Suprapubic skin (tissue), 4 donors: Measurements from ENCODE around the gene LYAR. TPM values are rescaled to one million over a fixed set of nuclear protein-coding genes. Genes with fewer than 3 reads are reported as not detected.

Experiments
- DNase-seq, 2 donors: peaks; one replicate each; pipeline ENCODE4 v3.0.0-alpha.2; 2019; ENCODE audit warnings: low spot score in 2 of 2
- H3K27ac ChIP-seq: fragments of 200-600 bp; sonication (generic); one replicate; pipeline ENCODE4 v1.5.1; 2019
- H3K27me3 ChIP-seq: fragments of 200-600 bp; sonication (generic); one replicate; pipeline ENCODE4 v1.5.1; 2019
- H3K36me3 ChIP-seq: fragments of 200-600 bp; sonication (generic); one replicate; pipeline ENCODE4 v1.5.1; 2019
- H3K4me1 ChIP-seq: fragments of 200-600 bp; sonication (generic); one replicate; pipeline ENCODE4 v1.5.1; 2019
- H3K4me3 ChIP-seq: fragments of 200-600 bp; sonication (generic); one replicate; pipeline ENCODE4 v1.5.1; 2019; ENCODE audit warnings: mild to moderate bottlenecking
- H3K9me3 ChIP-seq: fragments of 200-600 bp; sonication (generic); one replicate; pipeline ENCODE4 v1.5.1; 2019
- CTCF ChIP-seq, 2 donors: fragments of 200-600 bp in 1 of 2; fragments of 450-650 bp in 1 of 2; sonication (generic) in 1 of 2; IDR thresholded peaks; one replicate each; pipeline ENCODE4 v1.5.1; 2016 to 2019; ENCODE audit warnings: antibody characterized with exemption in 2 of 2, mild to moderate bottlenecking in 1 of 2, moderate library complexity in 1 of 2
- EP300 ChIP-seq: sonication (generic); formaldehyde crosslinking; IDR thresholded peaks from one replicate; pipeline ENCODE4 v1.6.1; 2017; ENCODE audit warnings: antibody characterized with exemption
- POLR2A ChIP-seq, 2 donors: fragments of 450-650 bp; IDR thresholded peaks; one replicate each; pipeline ENCODE4 v1.6.1; 2017; ENCODE audit warnings: antibody characterized with exemption in 2 of 2, mild to moderate bottlenecking in 2 of 2, moderate library complexity in 2 of 2
- POLR2AphosphoS5 ChIP-seq, 3 donors: sonication (generic); formaldehyde crosslinking; IDR thresholded peaks; one replicate each; pipeline ENCODE4 v1.6.1; 2017; ENCODE audit warnings: antibody characterized with exemption in 3 of 3
- WGBS: methylation state at CpG from one replicate; pipeline ENCODE4 v1.1.5; 2018; 5-methylcytosine and 5-hydroxymethylcytosine counted together
- total RNA-seq, 4 donors: library from RNA; depleted of rRNA; stranded (reverse); fragments of >200 nt; gene quantifications; one replicate each; pipeline ENCODE4 v1.1.0, GENCODE V29; 2016

Gene LYAR
- total RNA-seq, 4 donors from 2014 or later = 7.9 to 12.8 (median 10.7) TPM

GRCh38 chr4:4302001-4302400 lies 12.0 kb upstream of the LYAR start:
- no peak for DNase-seq
- WGBS = 80% methylated on average over 5 of the region's 5 CpGs
- Histone ChIP-seq H3K4me3 (no peak overlapping the region), H3K4me1 (no peaks in the 10 kb centered on the region), H3K27me3 (no peaks in the 10 kb centered on the region), H3K36me3 (peaks cover 31% of the 10 kb centered on the region), H3K27ac (no peak overlapping the region), H3K9me3 (no peaks in the 10 kb centered on the region)
- TF ChIP-seq POLR2A (IDR thresholded peaks at IDR 0.05) (no peak), CTCF (IDR thresholded peaks at IDR 0.05) (no peak), POLR2AphosphoS5 (IDR thresholded peaks at IDR 0.05) (no peak), EP300 (no peak)

- 83% methylated on average over 3 of the region's 3 CpGs for WGBS
- Histone ChIP-seq H3K4me1 (no peaks in the 10 kb centered on the region), H3K27me3 (no peaks in the 10 kb centered on the region)
Observed at GRCh38 chr4:4299006-4299405, 9.1 kb upstream of the LYAR start.

GRCh38 chr4:4296283-4296846 lies 6.4 kb upstream of the LYAR start:
- no peak for TF ChIP-seq POLR2AphosphoS5 (IDR thresholded peaks at IDR 0.05)
- TF ChIP-seq CTCF (IDR thresholded peaks at IDR 0.05) = no peak
- no peak for TF ChIP-seq EP300
- no peak for TF ChIP-seq POLR2A (IDR thresholded peaks at IDR 0.05)
- Histone ChIP-seq H3K4me3 (no peak overlapping the region), H3K9me3 (no peaks in the 10 kb centered on the region), H3K27me3 (no peaks in the 10 kb centered on the region), H3K27ac (no peak overlapping the region), H3K36me3 (peaks cover 8% of the 10 kb centered on the region), H3K4me1 (peaks cover 2% of the 10 kb centered on the region)
- 88% methylated on average over 5 of the region's 5 CpGs for WGBS
- peak; percentile 11 to 18 for DNase-seq

More at GRCh38 chr4:4299006-4299405, 9.1 kb upstream of the LYAR start:
- Histone ChIP-seq H3K36me3 (peaks cover 24% of the 10 kb centered on the region), H3K4me3 (no peak overlapping the region), H3K9me3 (no peaks in the 10 kb centered on the region), H3K27ac (no peak overlapping the region)
- TF ChIP-seq EP300 (no peak), CTCF (IDR thresholded peaks at IDR 0.05) (no peak), POLR2A (IDR thresholded peaks at IDR 0.05) (no peak), POLR2AphosphoS5 (IDR thresholded peaks at IDR 0.05) (no peak)
- DNase-seq = peak in 1 of 2 donors; percentile 47

GRCh38 chr4:4293279-4293678 lies 3.3 kb upstream of the LYAR start:
- Histone ChIP-seq H3K9me3 (no peaks in the 10 kb centered on the region), H3K27ac (no peak overlapping the region), H3K36me3 (no peaks in the 10 kb centered on the region), H3K4me1 (peaks cover 23% of the 10 kb centered on the region), H3K4me3 (no peak overlapping the region), H3K27me3 (no peaks in the 10 kb centered on the region)
- peak in 1 of 2 donors; percentile 3 for DNase-seq
- WGBS = 93% methylated on average over 3 of the region's 3 CpGs
- TF ChIP-seq POLR2AphosphoS5 (IDR thresholded peaks at IDR 0.05) = no peak
- TF ChIP-seq CTCF (IDR thresholded peaks at IDR 0.05) = no peak
- TF ChIP-seq POLR2A (IDR thresholded peaks at IDR 0.05) = no peak
- no peak for TF ChIP-seq EP300

- DNase-seq = no peak
- Histone ChIP-seq H3K9me3 (no peaks in the 10 kb centered on the region), H3K27ac (peak overlapping the region; percentile 67), H3K4me3 (peak overlapping the region; percentile 96), H3K4me1 (peaks cover 27% of the 10 kb centered on the region), H3K36me3 (peaks cover 16% of the 10 kb centered on the region), H3K27me3 (no peaks in the 10 kb centered on the region)
- WGBS = 0% methylated on average over 4 of the region's 10 CpGs
- TF ChIP-seq POLR2A (IDR thresholded peaks at IDR 0.05) (no peak), CTCF (IDR thresholded peaks at IDR 0.05) (no peak), EP300 (no peak), POLR2AphosphoS5 (IDR thresholded peaks at IDR 0.05) (no peak)
Observed at GRCh38 chr4:4289597-4289940, 385 bp downstream of the LYAR start.
